PFSK-1 (cell line): ENCODE results near the gene ROBO2.

Experiments used
- POLR2AphosphoS5 ChIP-seq: IDR thresholded peaks from 2 replicates; pipeline ENCODE4 v1.6.1; 2012; ENCODE audit warnings: low read depth, mild to moderate bottlenecking, control low read depth, low read length, moderate library complexity
- SIN3A ChIP-seq: IDR thresholded peaks from 2 replicates; pipeline ENCODE4 v1.6.1; 2012; ENCODE audit warnings: mild to moderate bottlenecking, low read length, moderate library complexity, borderline replicate concordance; ENCODE audit not compliant: insufficient read depth
- TAF1 ChIP-seq: IDR thresholded peaks from 2 replicates; pipeline ENCODE4 v1.6.1; 2012; ENCODE audit warnings: low read length, control low read depth, borderline replicate concordance; ENCODE audit not compliant: insufficient read depth
- TF ChIP-seq, protein P1 (sequence below), 2 experiments: IDR thresholded peaks; 2 replicates each; pipeline versions ENCODE4 v1.6.1 to v1.8.0; 2011 to 2012; ENCODE audit warnings: low read depth in 2 of 2, low read length in 2 of 2, control low read depth in 1 of 2, inconsistent platforms in 1 of 2, mild to moderate bottlenecking in 1 of 2, moderate library complexity in 1 of 2; ENCODE audit not compliant: insufficient read depth in 1 of 2

DNA sequence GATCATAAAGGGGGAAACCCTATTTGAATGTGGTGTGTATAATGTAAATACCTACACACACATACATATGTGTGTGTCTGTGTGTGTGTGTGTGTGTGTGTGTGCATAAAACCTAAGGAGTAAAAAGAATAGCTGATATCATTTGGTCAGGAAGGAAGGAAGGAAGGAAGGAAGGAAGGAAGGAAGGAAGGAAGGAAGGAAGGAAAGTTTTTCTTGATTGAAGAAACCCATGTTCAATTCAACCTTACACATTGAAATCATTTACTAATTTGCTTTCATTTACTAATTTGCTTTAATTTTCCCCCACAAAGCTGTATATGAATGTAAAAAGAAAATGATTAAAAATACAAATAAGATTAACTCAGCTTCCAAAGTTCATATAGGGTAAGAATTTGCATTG is 386.6 kb downstream of the ROBO2 start:
- TF ChIP-seq, protein P1, sequence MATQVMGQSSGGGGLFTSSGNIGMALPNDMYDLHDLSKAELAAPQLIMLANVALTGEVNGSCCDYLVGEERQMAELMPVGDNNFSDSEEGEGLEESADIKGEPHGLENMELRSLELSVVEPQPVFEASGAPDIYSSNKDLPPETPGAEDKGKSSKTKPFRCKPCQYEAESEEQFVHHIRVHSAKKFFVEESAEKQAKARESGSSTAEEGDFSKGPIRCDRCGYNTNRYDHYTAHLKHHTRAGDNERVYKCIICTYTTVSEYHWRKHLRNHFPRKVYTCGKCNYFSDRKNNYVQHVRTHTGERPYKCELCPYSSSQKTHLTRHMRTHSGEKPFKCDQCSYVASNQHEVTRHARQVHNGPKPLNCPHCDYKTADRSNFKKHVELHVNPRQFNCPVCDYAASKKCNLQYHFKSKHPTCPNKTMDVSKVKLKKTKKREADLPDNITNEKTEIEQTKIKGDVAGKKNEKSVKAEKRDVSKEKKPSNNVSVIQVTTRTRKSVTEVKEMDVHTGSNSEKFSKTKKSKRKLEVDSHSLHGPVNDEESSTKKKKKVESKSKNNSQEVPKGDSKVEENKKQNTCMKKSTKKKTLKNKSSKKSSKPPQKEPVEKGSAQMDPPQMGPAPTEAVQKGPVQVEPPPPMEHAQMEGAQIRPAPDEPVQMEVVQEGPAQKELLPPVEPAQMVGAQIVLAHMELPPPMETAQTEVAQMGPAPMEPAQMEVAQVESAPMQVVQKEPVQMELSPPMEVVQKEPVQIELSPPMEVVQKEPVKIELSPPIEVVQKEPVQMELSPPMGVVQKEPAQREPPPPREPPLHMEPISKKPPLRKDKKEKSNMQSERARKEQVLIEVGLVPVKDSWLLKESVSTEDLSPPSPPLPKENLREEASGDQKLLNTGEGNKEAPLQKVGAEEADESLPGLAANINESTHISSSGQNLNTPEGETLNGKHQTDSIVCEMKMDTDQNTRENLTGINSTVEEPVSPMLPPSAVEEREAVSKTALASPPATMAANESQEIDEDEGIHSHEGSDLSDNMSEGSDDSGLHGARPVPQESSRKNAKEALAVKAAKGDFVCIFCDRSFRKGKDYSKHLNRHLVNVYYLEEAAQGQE (IDR thresholded peaks at IDR 0.05; ENCODE audit: insufficient read depth in 1 of 2, low read depth in 2 of 2, low read length in 2 of 2): no peak
- TF ChIP-seq TAF1 (no peak), POLR2AphosphoS5 (no peak), SIN3A (no peak)
